MM.1S (cell line): Measurements from ENCODE around the gene NGEF.

ENCODE experiments used
- DNase-seq: peaks from one replicate; pipeline ENCODE4 v3.0.0-alpha.2; 2015
- H2AFZ ChIP-seq: fragments of 300-600 bp; sonication (generic); 2 replicates; pipeline ENCODE4 v1.6.0; 2016; ENCODE audit warnings: antibody characterized with exemption, low read length
- H3F3A ChIP-seq: fragments of 300-600 bp; sonication (generic); 2 replicates; pipeline ENCODE4 v1.6.1; 2016; ENCODE audit warnings: mild to moderate bottlenecking, antibody characterized with exemption, low read length, moderate library complexity, mixed read lengths; ENCODE audit not compliant: insufficient read depth
- H3K27ac ChIP-seq: fragments of 300-600 bp; sonication (generic); 2 replicates; pipeline ENCODE4 v1.5.1; 2016; ENCODE audit warnings: mild to moderate bottlenecking, low read length
- H3K27me3 ChIP-seq: fragments of 300-600 bp; sonication (generic); replicated peaks from 2 replicates; pipeline ENCODE4 v1.6.0; 2016; ENCODE audit warnings: low read length; ENCODE audit not compliant: insufficient read depth
- H3K36me3 ChIP-seq: fragments of 300-600 bp; sonication (generic); replicated peaks from 2 replicates; pipeline ENCODE4 v1.6.1; 2016; ENCODE audit warnings: mild to moderate bottlenecking, low read length, mixed read lengths; ENCODE audit not compliant: insufficient read depth
- H3K4me1 ChIP-seq: fragments of 300-600 bp; sonication (generic); 2 replicates; pipeline ENCODE4 v1.6.1; 2016; ENCODE audit warnings: low read length, mixed read lengths
- H3K4me2 ChIP-seq: fragments of 300-600 bp; sonication (generic); 2 replicates; pipeline ENCODE4 v1.6.0; 2016; ENCODE audit warnings: low read depth, low read length
- H3K4me3 ChIP-seq: fragments of 300-600 bp; sonication (generic); 2 replicates; pipeline ENCODE4 v1.5.1; 2016; ENCODE audit warnings: low read length, mixed read lengths
- H3K79me2 ChIP-seq: fragments of 300-600 bp; sonication (generic); 2 replicates; pipeline ENCODE4 v1.6.1; 2016; ENCODE audit warnings: mixed run types, low read length, mixed read lengths
- H3K9ac ChIP-seq: fragments of 300-600 bp; sonication (generic); 2 replicates; pipeline ENCODE4 v1.6.1; 2016; ENCODE audit warnings: low read length, mixed read lengths
- H3K9me2 ChIP-seq: fragments of 300-600 bp; sonication (generic); replicated peaks from 2 replicates; pipeline ENCODE4 v1.6.1; 2016; ENCODE audit warnings: mild to moderate bottlenecking, low read length, mixed read lengths; ENCODE audit not compliant: insufficient read depth
- H3K9me3 ChIP-seq: fragments of 300-600 bp; sonication (generic); replicated peaks from 2 replicates; pipeline ENCODE4 v1.6.1; 2016; ENCODE audit warnings: mild to moderate bottlenecking, low read length, mixed read lengths; ENCODE audit not compliant: insufficient read depth
- H4K20me1 ChIP-seq: fragments of 300-600 bp; sonication (generic); 2 replicates; pipeline ENCODE4 v1.6.1; 2016; ENCODE audit warnings: mild to moderate bottlenecking, low read length, moderate library complexity, mixed read lengths; ENCODE audit not compliant: insufficient read depth
- EZH2 ChIP-seq: fragments of 300-600 bp; sonication (generic); optimal IDR thresholded peaks from 2 replicates; pipeline ENCODE3; 2017; ENCODE audit warnings: low read depth, mild to moderate bottlenecking, antibody characterized with exemption, low read length, mixed read lengths
- EZH2phosphoT487 ChIP-seq: fragments of 300-600 bp; sonication (generic); IDR thresholded peaks from 2 replicates; pipeline ENCODE4 v1.6.1; 2018; ENCODE audit warnings: antibody characterized with exemption, low read length
- TF ChIP-seq, protein P1 (sequence below): fragments of 300-600 bp; sonication (generic); IDR thresholded peaks from 2 replicates; pipeline ENCODE4 v1.5.1; 2016; ENCODE audit warnings: antibody characterized with exemption, low read length, mixed read lengths

NGEF gene

DNA sequence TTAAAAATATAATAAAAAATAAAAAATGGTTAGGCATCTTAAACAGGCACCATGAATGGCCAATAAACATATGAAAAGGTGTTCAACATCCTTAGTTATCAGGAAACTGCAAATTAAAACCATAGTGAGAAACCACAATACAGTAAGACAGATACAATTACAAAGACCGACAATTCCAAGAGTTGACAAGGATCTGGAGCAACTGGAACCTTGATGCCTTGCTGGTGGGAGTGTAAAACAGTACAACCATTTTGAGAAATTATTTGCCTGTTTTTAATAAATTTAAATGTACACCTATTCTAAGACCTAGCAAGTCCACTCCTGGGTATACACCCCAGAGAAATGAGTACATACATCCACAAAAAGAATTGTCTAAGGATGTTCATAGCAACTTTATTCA lies 49.1 kb downstream of the NGEF start:
- peaks cover 22% of the 10 kb centered on the region for H3K4me1 ChIP-seq
- no peak overlapping the region for H3K27ac ChIP-seq
- no peak overlapping the region for H3K4me2 ChIP-seq
- no peaks in the 10 kb centered on the region for H4K20me1 ChIP-seq
- H3F3A ChIP-seq, result no peaks in the 10 kb centered on the region
- H3K9ac ChIP-seq, result no peak overlapping the region
- no peak for DNase-seq
- H3K27me3 ChIP-seq, result no peaks in the 10 kb centered on the region
- H3K36me3 ChIP-seq, result no peaks in the 10 kb centered on the region
- no peaks in the 10 kb centered on the region for H3K79me2 ChIP-seq
- H2AFZ ChIP-seq, result no peak overlapping the region
- TF ChIP-seq, protein P1, sequence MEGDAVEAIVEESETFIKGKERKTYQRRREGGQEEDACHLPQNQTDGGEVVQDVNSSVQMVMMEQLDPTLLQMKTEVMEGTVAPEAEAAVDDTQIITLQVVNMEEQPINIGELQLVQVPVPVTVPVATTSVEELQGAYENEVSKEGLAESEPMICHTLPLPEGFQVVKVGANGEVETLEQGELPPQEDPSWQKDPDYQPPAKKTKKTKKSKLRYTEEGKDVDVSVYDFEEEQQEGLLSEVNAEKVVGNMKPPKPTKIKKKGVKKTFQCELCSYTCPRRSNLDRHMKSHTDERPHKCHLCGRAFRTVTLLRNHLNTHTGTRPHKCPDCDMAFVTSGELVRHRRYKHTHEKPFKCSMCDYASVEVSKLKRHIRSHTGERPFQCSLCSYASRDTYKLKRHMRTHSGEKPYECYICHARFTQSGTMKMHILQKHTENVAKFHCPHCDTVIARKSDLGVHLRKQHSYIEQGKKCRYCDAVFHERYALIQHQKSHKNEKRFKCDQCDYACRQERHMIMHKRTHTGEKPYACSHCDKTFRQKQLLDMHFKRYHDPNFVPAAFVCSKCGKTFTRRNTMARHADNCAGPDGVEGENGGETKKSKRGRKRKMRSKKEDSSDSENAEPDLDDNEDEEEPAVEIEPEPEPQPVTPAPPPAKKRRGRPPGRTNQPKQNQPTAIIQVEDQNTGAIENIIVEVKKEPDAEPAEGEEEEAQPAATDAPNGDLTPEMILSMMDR, result no peak
- TF ChIP-seq EZH2phosphoT487, result no peak
- no peak for TF ChIP-seq EZH2
- no peaks in the 10 kb centered on the region for H3K9me2 ChIP-seq
- no peaks in the 10 kb centered on the region for H3K9me3 ChIP-seq
- H3K4me3 ChIP-seq, result no peak overlapping the region

DNA sequence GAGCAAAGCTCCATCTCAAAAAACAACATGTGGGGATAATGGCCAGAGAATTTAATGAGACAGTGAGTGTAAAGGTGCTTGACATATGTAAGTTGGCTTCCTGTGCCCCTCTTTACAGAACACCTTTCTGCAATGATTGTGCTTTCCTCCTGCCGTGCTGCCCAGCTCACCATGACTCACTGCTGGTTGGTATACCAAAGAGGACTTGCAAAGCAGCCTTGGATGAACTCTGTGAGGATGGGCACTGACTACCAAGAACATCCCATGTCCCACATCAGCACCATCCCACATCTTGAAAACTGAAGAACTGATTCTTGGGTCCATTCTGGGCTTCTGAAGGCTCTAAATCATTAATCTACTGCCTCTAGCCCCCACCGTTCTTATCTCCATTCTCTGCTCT lies 52.2 kb downstream of the NGEF start:
- no peak overlapping the region for H2AFZ ChIP-seq
- no peak for DNase-seq
- H3K27ac ChIP-seq, result no peak overlapping the region
- H3K79me2 ChIP-seq, result no peaks in the 10 kb centered on the region
- H3K9me3 ChIP-seq, result no peaks in the 10 kb centered on the region
- no peaks in the 10 kb centered on the region for H4K20me1 ChIP-seq
- no peaks in the 10 kb centered on the region for H3K27me3 ChIP-seq
- no peak overlapping the region for H3K9ac ChIP-seq
- TF ChIP-seq, protein P1, result no peak
- TF ChIP-seq EZH2phosphoT487, result no peak
- no peak for TF ChIP-seq EZH2
- H3K4me2 ChIP-seq, result no peak overlapping the region
- peaks cover 10% of the 10 kb centered on the region for H3F3A ChIP-seq
- H3K4me1 ChIP-seq, result peaks cover 29% of the 10 kb centered on the region
- no peaks in the 10 kb centered on the region for H3K9me2 ChIP-seq
- H3K36me3 ChIP-seq, result no peaks in the 10 kb centered on the region
- no peak overlapping the region for H3K4me3 ChIP-seq

DNA sequence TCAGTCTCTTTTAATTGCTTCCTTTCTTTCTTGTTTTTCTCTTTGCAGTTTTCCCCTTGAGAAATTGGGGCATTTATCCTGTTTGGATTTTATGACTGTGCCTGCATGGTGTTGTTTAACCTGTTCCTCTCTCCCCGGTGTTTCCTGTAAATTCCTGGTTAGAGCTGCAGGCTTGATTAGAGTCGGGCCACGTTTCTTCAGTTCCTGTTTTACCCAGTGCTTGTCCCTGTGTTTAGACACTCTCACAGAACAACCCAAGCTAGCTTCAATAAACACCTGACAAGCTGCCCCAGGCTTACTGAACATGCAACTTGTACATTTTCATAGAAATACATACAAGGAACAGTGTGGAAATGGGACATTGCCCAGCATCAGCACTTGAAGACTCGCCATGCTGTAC lies 53.9 kb downstream of the NGEF start:
- H3K9ac ChIP-seq, result no peak overlapping the region
- TF ChIP-seq, protein P1, result no peak
- TF ChIP-seq EZH2phosphoT487 (no peak), EZH2 (no peak)
- H2AFZ ChIP-seq, result no peak overlapping the region
- H3K4me2 ChIP-seq, result no peak overlapping the region
- H3K27ac ChIP-seq, result no peak overlapping the region
- no peaks in the 10 kb centered on the region for H3K9me2 ChIP-seq
- H3K27me3 ChIP-seq, result no peaks in the 10 kb centered on the region
- H3K36me3 ChIP-seq, result no peaks in the 10 kb centered on the region
- H3F3A ChIP-seq, result peaks cover 10% of the 10 kb centered on the region
- H3K9me3 ChIP-seq, result no peaks in the 10 kb centered on the region
- peaks cover 15% of the 10 kb centered on the region for H3K4me1 ChIP-seq
- H3K4me3 ChIP-seq, result no peak overlapping the region
- H4K20me1 ChIP-seq, result no peaks in the 10 kb centered on the region
- no peaks in the 10 kb centered on the region for H3K79me2 ChIP-seq
- no peak for DNase-seq
